Measurements from ENCODE around the gene FZR1.

FZR1 gene

DNA sequence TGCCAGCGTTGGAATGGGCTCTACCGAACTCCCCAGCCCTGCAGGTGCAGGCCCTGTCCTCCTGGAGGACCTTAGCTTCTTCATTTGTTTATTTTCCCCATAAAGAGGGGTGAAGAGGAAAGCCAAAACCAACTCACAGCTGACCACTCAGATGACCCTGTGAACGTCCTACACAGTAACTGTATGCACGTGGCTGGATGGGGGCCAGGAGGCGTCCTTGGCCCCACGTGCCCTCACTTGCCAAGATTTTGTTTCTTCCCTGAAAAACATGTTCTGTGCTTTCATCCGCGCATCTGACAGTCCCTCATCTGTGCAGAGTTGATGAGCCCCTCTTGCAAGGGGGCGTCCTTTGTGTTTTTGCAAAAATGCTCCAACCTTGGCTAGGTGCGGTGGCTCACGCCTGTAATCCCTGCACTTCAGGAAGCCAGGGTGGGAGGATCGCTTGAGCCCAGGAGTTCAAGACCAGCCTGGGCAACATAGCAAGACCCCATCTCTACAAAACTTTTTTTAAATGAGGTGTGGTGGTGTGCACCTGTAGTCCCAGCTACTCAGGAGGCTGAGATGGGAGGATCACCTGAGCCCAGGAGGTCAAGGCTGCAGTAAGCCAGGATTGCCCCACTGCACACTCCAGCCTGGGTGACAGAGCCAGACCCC, 27.6 kb downstream of the FZR1 start:
- no peak for DNase-seq

DNA sequence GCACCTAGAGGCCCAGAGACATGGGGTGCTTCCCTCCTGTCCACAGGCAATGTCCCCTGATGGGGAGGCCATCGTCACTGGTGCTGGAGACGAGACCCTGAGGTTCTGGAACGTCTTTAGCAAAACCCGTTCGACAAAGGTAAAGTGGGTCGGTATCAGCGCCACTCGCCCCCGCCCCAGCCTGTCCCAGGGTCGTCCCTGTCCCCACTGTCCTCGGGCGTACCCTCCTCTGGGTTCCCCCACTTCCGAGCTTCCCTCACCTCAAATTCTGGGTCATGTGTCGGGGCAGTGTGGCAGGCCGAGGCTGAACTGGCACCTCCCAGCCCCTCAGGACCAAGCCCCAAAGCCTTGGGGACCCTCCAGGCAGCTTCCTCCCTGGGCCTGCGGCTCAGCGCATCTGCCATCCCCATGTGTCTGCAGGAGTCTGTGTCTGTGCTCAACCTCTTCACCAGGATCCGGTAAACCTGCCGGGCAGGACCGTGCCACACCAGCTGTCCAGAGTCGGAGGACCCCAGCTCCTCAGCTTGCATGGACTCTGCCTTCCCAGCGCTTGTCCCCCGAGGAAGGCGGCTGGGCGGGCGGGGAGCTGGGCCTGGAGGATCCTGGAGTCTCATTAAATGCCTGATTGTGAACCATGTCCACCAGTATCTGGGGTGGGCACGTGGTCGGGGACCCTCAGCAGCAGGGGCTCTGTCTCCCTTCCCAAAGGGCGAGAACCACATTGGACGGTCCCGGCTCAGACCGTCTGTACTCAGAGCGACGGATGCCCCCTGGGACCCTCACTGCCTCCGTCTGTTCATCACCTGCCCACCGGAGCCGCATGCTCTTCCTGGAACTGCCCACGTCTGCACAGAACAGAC, 28.5 kb downstream of the FZR1 start:
- DNase-seq, result no peak

DNA sequence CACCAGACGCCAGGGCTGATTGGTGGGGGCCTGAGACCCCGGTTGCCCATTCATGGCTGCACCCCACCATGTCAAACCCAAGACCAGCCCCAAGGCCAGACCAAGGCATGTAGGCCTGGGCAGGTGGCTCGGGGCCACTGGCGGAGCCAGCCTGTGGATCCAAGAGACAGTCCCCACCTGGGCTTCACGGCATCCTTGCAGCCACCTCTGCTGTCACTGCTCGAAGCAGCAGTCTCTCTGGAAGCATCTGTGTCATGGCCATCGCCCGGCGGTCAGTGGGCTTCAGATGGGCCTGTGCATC, 29.1 kb downstream of the FZR1 start:
- DNase-seq, result no peak

DNA sequence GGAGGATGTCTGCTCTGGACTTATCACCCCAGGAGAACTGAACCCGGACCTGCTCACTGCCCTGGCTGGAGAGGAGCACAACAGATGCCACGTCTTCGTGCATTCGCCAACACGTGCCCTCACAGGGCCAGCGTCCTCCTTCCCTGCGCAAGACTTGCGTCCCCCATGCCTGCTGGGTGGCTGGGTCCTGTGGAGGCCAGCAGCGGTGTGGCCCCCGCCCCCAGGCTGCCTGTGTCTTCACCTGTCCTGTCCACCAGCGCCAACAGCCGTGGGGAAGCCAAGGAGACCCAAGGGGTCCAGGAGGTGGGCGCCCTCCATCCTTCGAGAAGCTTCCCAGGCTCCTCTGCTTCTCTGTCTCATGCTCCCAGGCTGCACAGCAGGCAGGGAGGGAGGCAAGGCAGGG, 29.5 kb downstream of the FZR1 start:
- no peak for DNase-seq

DNA sequence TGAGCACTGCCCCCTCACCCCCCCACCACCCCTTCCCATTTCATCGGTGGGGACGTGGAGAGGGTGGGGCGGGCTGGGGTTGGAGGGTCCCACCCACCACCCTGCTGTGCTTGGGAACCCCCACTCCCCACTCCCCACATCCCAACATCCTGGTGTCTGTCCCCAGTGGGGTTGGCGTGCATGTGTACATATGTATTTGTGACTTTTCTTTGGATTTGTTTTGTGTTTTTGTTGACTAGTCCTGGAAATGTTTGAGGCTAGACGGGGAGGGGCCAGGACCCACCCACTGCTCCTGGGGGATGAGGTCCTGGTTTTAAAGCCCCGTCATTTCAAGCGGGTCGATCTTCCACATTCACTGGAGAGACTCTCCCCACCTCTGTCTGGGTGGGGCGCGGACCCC, 29.9 kb downstream of the FZR1 start:
- DNase-seq, result no peak

DNA sequence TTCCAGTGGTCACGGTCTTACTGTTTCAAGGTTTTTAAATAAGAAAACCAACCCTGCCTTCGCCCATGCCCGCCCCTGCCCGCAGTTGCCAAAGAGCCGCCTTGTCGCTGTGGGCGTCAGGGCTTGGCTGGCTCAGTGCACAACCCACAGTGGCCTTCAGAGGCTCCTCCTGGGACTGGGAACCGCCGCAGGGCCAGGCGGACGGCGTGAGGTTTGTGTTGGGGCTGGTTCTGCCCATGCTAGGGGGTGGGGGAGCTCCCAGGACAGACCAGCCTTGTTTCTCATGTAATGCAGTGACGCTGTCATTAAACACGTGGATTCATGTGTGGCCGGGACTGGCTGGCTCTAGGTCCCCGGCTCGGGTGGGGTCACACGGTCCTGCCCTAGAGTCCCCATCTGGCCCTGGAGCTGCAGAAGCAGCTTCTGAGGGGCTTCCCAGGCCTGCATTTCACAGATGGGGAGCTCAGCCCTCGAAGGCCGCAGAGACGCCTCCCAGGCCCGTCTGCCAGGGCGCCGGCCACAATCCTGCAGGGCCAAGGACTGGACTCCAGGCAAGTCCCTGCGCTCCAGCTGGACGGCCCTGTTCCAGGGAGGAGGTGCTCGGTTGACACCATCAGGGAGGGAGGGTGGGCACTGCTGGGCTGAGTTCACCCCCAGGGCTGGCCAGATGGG, 30.5 kb downstream of the FZR1 start:
- DNase-seq, result no peak

DNA sequence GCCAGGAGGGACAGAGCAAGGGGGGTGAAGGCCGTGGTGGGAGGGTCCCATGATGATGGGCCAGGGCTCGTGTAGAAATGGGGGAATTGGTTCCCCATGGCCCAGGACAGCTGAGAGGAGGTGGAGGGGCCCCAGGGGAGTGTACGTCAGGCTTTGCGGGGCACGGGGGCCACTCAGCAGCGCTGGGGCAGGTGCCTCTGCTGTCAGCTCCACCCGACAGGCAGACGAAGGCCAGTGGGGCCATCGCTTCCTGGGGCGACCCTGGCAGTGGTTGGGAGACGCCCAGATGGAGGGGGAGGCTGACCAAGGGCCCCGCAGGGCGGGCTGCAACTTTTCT, 31.0 kb downstream of the FZR1 start:
- DNase-seq, result no peak

DNA sequence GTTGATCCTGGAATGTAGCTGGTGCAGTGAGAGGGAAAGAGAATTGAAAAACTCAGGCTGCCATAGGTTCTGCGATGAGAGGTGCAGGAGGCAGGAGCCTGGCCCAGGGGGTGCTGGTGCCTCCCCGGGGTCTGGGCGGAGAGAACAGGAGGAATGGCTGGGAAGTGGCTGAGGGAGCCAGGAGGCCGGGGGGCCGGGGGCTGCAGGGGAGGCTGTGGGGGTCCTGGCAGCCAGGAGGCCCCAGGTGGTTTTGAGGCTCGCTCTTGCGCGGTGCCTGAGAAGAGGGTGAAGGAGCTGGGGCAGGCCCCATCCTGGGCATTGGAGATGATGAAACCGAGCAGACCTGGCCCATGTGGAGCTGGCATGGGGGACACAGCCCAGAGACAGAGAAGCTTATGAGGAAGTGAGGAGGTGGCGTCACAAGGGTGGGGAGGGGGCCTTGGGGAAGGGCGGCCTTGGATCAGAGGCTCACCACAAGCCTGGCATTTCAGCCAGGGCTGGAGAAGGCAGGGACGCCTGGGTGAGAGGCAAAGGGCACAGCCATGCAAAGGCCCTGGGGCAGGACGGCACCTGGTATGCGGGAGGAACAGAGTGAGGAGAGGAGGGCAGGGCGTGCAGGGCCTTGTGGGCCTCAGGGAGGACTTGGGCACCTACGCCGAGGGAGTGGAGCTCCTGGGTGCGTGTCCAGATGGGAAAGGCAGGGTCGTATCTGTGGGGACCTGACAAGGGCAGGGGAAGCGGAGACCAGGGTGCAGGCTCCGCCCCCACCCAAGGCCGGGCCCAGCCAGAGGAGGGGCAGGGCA, 31.5 kb downstream of the FZR1 start:
- no peak for DNase-seq

DNA sequence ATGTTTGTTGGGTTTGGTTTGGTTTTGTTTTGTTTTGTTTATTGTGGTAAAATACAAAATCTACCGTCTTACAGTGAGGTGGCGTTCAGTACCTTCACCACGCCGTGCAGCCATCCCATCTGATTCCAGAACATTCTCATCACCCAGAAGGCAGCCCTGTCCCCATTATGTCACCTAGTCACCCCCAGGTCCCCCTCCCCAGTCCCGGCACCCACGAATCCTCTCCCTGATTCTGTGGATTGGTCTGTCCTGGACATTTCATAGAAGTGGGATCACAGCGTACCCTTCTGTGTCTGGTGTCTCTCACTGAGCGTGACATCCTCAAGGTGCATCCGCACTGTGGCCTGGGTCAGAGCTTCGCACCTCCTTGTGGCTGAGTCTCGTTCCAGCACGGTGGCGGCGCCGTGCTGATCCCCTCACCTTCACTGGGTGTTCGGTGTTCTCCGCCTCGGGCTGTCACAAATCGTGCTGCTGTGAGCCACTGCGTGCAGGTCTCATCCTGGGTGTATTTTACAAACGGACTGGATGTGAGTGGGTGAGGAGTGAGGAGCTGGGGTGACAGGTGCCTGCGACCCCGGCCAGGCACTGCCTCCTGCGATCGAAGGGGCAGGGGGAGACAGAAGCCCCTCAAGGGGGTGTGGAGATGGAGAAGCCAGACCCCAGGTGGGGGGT, 32.3 kb downstream of the FZR1 start:
- no peak for DNase-seq

DNA sequence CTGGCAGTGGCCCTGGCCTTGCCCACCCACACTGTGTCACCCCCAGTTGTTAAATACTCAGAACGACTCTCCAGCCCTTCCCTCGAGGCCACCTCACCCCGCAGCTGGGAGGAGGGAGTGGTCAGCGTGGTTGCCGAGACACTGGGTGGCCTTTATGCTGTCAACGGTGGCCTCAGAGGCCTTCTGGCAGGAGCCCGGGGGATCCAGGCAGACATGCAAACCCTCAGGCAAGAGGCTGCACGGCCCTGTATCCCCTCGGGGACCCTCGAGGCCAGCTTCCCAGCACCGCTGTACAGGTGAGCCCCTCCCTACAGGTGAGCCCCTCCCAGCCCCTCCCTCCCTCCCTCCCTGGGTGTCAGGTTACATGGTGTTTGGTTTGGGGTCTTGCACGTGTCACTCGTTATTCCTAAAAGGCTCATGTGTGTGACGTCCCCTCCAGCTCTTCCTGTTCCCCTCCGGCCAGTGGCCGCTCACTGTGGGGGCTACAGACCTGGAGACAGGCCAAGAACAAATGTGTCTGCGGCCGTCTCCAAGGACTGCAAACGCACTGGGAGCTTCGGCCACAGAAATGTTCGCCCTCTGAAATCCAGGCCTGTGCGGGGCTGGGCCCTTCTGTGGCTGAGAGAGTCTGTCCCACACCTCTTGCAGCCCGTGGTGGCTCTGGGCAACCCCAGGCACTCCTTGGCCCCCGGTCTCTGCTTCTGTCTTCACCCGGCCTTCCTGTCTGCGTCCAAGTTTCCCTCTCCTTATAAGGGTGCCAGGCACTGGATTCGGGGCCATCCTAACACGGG, 33.0 kb downstream of the FZR1 start, which contains the start of gene TEKTIP1:
Gene TEKTIP1 (plus strand): TSS at position 210 of the 791 bp plus-strand sequence. CDS start 4 bp downstream, at position 214.
- no peak for DNase-seq

DNA sequence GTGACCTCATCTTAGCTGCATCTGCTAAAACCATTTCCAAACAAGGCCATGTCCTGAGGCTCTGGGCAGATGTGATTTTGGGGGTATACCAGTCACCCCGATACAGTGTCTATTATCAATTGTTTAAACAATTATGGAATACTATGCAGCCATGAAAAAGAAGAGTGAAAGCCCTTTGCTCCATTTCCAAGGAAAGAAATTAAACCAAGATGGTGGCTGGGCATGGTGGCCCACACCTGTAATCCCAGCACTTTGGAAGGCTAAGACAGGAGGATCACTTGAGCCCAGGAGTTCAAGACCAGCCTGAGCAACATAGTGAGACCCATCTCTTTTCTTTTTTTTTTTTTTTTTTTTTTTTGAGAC, 33.6 kb downstream of the FZR1 start:
- DNase-seq, result no peak

DNA sequence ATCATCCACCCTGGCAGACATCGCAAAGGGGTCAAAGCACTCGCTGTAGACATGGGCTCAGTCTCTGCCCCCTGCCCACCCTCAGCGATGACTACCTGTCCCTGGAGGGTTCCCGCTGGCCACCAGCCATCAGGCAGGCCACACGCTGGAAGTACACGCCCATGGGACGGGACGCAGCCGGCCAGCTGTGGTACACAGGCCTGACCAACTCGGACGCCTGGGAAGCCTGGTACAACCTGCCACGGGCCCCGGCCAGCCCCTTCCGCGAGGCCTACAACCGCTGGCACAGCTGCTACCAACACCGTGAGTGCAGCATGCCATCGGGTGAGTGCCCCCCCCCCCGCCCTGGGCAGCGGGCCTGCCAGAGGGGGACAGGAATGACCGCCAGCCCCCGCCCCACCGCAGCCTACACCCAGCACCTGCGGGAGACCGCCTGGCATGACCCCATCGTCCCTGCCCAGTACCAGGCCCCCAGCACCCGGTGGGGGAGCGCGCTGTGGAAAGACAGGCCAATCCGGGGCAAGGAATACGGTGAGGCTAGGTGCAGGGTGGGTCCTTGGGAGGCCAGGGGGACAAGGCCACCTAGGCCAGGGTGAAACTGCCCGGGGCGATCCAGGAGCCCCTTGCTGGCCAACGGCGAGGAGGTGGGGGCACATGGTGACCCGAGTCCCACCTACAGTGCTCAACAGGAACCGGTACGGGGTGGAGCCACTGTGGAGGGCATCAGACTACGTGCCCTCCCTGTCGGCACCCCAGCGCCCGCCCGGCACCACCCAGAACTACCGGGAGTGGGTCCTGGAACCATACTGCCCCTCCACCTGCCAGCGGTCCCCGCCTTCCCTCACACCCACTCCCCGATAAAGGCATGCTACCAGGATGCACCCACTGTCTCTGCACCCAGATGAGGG, 37.3 kb downstream of the FZR1 start:
- DNase-seq, result no peak

DNA sequence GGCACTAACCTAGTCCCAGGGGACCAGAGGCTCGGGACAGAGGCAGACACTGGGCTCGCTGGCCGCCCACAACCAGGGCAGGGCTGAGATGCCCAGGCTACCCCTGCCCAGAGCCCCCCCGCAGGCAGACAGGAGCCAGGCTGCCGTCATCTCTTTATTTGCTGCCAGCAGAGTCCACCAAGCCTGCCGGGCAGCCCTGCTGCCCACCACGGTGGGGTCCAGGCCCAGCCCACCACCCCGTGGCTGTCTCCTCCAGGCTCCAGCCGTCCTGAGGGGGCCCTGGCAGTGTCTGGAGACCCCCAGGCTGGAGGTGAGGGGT, 37.9 kb downstream of the FZR1 start:
- no peak for DNase-seq

DNA sequence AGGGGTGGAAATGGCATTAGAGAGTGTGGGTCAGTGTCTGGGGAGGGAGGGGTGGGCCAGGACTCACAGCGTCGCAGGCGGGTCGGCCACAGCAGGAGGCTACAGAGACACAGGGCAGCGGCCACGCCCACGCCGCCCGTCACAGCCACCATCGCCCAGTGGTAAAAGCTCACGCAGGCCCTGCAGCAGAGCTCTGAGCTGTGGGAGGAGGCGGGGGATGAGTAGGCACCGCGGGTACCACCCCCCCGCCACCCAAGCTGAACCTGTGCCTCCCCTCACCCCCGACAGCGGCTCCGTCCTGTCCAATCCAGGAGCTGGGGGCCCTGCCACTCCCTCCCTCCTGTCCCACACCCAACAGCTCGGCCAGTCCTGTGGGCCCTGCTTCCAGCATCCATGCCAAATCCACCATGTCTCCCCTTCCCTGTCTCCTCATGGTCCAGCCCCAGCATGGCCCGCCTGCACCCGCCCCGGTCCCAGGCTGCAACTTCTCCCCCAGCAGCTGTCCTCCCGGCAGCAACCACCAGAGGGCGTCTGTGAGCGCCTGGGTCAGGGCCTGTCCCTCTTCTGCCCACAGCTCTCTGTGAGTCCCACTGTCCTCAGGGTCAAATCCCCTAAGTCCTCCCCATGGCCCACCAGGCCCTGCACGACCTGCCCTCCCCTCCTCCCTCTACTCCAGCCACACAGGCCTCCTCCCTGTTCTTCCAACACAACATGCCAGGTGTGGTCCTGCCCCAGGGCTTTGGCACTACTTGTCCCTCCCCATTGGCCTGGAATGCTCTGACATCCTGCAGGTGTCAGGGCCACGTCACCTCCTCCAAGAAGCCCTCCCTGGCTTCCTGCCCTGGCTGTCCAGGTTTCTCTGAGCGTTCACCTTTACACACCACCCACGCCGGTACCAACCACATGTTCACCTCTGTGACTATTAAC, 38.9 kb downstream of the FZR1 start:
- peak; percentile 18 for DNase-seq

DNA sequence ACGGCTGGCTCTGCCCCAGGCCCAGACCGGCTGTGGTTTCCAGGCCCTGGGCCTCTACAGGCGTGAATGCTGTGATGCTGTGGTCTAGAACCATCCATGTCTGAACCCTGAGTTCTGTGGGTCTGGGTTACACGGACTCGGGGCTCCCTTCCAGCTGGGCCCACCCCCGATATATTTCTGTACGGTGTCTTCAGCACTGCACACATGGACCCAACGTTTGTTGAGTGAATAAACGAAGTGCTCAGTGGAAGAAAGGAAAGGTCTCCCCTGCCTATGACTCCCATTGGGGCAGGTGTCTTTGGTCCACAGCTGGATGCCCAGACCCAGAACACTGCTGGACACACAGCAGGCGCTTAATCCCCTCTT, 39.5 kb downstream of the FZR1 start:
- DNase-seq, result no peak

DNA sequence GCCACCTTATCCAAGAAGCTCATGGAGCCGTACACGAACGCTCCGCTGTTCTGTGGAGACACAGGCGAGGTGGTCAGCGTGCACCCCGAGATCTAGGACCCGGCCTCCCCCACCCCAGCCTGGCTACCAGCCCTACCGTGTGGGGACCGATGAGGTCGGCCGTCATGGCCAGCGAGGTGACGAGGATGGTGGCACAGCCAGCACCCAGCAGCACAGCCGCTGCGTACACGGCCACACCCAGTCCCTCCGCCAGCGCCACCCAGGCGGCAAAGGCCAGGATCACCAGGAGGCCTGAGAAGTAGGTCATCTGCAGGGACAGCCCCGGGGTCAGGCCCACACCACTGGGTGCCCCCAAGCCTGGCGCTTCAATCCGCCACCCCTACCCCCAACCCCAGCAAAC, 40.0 kb downstream of the FZR1 start:
- no peak for DNase-seq

DNA sequence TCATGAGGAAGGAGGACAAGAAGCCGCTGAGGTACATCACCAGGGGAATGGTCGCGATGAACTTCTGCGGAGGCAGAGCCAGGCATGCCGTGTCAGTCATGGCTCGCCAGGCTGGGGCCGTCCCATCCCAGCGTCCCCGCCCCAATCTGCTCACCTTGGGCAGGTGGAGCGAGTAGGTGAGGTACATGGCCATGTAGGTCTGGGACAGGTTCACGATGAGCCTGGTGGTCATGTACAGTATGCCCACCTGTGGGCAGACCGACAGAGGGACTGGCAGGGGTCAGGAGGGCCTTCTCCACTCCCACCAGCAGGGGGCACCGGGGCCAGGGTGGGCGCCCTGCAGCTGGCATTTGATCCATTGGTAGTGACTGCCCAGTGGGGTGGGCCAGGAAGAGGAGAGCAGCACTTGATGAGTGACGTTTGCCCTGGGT, 41.2 kb downstream of the FZR1 start:
- DNase-seq, result no peak

DNA sequence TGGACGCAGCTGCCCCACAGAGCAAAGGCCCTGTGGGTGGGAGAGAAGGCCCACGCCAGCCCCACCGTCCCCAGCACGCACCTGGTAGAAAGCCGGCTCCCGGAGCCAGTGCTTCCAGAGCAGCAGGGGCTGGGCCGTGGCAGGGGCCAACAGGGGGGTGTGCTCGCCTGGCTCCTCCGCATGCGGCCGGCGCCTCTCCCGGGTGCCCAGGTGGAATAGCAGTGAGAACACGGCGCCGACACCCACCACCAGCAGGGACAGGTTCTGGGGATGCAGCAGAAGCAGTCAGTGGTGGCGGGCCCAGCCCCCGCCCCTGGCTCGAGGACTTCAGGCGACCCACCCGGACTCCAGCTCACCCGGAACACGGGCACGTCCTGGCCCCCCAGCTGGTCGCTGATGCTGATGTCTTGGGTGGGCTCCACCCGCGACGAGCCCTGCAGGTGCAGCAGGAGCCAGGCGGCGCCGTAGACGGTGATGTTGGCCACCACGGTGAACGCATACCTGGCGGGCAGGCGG, 41.7 kb downstream of the FZR1 start:
- no peak for DNase-seq

DNA sequence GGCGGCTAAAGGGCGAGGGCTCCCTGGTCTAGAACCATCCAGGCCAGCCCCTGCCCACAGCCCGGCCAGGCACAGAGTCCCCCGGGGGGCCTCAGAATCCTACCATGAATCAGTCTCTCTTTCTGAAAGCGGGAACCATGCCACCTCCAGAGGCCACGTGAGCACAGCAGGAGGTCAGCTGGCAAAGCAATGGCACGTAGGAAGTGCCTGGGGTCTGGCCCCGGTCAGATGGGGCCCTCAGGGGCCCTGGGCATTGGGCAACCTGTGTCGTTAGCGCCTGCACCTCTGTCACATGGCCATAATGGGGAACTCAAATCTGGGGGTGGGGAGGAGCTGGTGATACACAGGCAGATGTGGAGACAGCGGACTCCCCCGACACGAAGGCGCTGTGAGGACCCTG, 42.5 kb downstream of the FZR1 start:
- DNase-seq, result no peak

DNA sequence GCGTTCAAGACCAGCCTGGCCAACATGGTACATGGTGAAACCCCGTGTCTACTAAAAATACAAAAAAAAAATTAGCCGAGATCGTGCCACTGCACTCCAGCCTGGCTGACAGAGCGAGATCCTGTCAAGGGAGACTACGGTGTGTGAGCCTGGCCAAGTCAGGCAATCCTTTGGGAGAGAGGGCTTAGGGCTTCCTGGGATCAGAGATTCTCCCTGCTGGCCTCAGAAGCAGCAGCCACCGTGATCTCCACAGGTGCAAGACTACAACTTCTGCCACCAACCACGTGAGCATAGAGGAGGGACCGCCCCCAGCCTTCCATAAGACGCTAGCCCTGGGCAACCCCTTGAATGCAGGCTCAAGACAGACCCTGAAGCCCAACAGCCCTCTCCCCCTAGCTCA, 43.7 kb downstream of the FZR1 start:
- DNase-seq, result no peak
